ENCODE measurements around the gene RBM4B.

Gene RBM4B

GRCh38 chr11:66639066-66639813 lies 38.4 kb downstream of the RBM4B start:
- no peak for DNase-seq

GRCh38 chr11:66638177-66639065 lies 39.3 kb downstream of the RBM4B start, which contains the start of gene RBM4:
Gene RBM4, plus strand, starts transcription at chr11:66638703. Its CDS starts 1,009 bp downstream, at chr11:66639712.
- peak; percentile 96 for DNase-seq

- no peak for DNase-seq
These were observed 40.0 kb downstream of the RBM4B start for GRCh38 chr11:66637557-66638176.

DNA sequence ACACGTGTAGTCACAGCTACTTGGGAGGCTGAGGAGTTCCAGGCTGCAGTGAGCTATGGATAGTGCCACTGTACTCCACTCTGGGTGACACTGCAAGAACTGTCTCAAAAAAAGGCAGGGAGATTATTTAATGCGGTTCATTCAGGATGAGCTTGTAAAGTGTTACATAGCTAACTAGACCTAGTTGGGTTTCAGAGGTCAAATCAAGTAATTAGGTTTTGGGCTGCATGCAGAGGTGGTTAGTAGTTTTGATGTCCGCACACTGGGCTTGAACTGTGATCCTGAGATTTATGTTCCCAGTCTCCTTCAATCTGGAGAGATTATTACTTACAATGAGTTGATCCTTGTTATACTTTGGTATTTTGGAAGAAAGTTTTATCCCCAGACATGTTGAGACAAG lies 41.3 kb downstream of the RBM4B start:
- DNase-seq, result no peak

GRCh38 chr11:66632952-66633351 lies 44.7 kb downstream of the RBM4B start:
- DNase-seq, result no peak

GRCh38 chr11:66631883-66632282 lies 45.8 kb downstream of the RBM4B start:
- DNase-seq, result no peak

DNA sequence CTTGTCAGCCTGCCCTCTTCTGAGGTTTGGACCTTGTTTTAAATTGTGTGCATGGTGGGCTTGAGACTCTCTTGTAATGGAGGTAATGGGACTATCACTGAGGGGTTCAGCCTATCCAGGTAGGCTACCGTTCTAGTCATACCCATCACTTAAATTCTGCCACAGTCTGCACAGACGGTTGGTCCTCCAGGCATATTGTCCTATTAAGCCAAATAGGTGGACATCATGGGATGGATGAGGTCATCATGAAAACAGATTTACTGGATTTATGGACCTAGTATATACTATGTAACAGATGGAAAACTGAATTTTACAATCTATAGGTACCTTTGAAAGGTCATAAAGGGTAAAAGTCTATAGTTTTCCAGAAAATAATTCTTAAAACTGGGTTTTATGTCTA lies 48.3 kb downstream of the RBM4B start:
- DNase-seq, result no peak

DNA sequence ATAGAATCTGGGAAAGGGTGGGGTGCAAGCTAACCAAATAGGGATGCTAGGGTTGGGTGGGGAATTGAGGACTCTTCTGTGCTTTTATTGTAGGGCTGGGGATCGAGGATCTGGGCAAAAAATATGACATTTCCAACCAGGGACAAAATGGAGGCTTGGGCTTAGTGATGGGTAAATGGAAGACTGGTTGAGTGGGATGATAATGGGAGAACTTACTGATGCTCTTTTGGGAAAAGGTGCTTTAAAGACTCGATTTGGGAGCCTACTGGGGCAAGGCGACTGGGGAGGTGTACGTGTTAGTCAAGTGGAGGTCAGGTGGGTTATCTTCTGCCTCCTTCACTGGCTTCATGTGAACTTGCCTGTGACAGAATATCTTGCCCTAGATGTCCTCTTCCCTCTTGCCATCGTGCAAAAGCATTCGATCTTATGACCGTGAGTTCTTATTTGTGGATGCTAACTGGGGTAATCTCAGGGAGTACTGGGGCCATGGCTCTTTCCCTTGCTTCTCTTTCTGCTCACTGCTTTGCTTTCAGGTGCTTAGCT lies 49.6 kb downstream of the RBM4B start:
- DNase-seq, result no peak

GRCh38 chr11:66626926-66627325 lies 50.8 kb downstream of the RBM4B start:
- no peak for DNase-seq

DNA sequence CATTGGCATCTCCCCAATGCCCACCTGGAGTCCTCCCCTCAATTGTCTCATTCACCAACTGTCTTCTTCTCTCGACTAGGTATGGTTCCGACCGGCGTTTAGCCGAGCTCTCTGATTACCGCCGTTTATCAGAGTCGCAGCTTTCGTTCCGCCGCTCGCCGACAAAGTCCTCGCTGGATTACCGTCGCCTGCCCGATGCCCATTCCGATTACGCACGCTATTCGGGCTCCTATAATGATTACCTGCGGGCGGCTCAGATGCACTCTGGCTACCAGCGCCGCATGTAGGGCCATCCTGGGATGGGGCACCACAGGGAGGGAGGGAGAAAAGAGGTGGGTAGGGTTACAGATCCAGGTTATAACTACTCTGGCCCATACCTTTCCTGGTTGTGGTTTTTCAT lies 51.3 kb downstream of the RBM4B start:
- DNase-seq, result no peak

DNA sequence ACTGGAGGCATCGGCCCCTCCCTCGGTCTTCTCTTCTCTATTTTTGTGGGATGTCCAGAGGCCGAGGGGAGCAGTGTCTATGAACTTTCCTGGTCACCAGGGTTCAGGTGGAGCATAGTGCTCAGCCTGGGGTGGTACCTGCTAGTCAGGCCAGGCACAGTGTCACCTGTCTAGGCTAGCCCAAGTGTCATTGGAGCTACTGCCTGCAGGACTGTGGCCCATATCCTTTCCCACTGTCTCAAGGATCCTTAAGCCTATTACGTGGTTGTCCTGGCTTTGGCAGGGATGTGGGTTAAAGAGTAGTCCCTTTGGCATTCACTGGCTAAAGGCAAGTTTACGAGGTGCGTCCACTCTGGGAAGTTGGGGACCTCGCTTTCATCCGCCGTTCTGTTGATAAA lies 51.9 kb downstream of the RBM4B start:
- DNase-seq, result no peak

DNA sequence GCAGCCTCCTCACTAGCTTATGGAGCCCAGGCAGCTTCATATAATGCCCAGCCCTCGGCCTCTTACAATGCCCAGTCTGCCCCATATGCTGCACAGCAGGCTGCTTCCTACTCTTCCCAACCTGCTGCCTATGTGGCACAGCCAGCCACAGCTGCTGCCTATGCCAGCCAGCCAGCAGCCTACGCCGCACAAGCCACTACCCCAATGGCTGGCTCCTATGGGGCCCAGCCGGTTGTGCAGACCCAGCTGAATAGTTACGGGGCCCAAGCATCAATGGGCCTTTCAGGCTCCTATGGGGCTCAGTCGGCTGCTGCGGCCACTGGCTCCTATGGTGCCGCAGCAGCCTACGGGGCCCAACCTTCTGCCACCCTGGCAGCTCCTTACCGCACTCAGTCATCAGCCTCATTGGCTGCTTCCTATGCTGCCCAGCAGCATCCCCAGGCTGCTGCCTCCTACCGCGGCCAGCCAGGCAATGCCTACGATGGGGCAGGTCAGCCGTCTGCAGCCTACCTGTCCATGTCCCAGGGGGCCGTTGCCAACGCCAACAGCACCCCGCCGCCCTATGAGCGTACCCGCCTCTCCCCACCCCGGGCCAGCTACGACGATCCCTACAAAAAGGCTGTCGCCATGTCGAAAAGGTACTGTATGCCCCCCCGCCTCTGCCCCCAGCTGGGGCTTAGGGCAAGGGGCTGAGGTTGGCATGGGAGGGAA lies 52.5 kb downstream of the RBM4B start:
- DNase-seq, result no peak

GRCh38 chr11:66624450-66624849 lies 53.2 kb downstream of the RBM4B start:
- DNase-seq, result no peak

- no peak for DNase-seq
These were observed 58.6 kb downstream of the RBM4B start for GRCh38 chr11:66619080-66619554.

DNA sequence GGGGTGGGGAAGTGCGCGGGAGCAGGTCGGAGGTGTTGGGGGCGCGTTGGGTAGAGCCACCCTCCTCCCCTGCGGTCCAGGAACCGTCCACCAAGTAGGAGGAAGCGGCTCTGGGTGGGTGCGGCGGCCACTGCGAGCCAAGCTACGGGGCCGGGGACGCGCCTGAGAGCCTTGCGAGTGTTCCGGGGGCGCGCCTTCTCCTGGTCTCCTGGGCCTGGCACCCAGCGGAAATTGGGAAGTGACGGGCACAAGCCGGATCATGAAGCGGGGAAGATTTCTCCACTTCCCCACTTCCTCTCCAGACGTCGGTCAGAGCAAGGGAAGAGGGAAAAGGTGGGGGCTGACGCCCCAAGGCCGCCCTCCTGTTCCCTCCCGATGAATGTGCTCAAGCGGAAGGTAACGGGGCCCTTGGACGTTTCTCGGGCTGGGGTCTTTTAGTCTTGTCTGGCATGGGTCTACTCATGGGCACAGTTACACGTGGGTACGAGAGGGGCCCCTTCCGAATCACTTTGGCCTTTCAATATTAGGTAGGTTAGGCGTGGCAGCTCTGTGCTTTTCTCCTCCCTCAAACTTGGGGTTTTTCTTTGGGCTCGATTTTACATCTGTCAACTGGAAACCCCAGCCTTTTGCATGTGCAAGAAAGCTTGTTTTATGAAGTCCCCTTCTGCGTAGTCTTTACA lies 60.4 kb downstream of the RBM4B start:
- no peak for DNase-seq

DNA sequence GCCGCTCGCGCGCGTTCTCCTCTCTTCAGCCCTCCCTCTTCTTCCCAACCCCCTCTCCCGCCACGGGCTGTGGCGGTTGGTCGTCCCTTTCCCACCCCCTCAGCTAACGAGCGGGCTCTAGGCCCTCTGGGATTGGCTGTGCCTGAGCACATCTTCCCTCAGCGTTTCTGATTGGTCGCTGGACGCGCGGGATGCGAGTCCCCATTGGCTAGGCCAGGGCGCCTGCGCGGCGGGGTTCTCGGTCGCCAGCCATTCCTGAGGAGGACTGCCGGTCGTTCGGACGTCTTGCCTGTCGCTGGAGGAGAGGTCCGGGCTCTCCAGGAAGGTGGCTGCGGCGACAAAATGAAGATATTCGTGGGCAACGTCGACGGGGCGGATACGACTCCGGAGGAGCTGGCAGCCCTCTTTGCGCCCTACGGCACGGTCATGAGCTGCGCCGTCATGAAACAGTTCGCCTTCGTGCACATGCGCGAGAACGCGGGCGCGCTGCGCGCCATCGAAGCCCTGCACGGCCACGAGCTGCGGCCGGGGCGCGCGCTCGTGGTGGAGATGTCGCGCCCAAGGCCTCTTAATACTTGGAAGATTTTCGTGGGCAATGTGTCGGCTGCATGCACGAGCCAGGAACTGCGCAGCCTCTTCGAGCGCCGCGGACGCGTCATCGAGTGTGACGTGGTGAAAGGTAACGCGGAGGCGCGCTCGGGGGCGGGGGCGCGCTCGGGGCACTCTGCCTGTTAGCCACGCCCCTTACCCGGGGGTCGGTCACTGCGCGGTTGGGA lies 61.1 kb downstream of the RBM4B start, which contains the start of gene RBM14:
TSS of gene RBM14 (plus strand) at position 252 of the 776 bp plus-strand sequence. CDS start at position 343, 91 bp downstream.
- peak; percentile 95 for DNase-seq

Data from GOT3 (cell line).